Activated CD4-positive, alpha-beta T cell treated with anti-CD3 and anti-CD28 coated beads, Interleukin-2, amount 50 U/mL, for 16 hours (primary cell): ENCODE data around the gene SMAP2.
A peak's percentile ranks its signal among the peaks of the same experiment; 100 is the strongest.
"Not testable (repeated sequence)": the region's sequence is repeated elsewhere in the genome, so short reads cannot be mapped to it uniquely, and the experiment has no call there.

ENCODE experiments used
- DNase-seq: peaks from one replicate; pipeline ENCODE4 v3.0.0-alpha.2; 2020

SMAP2 gene

DNA sequence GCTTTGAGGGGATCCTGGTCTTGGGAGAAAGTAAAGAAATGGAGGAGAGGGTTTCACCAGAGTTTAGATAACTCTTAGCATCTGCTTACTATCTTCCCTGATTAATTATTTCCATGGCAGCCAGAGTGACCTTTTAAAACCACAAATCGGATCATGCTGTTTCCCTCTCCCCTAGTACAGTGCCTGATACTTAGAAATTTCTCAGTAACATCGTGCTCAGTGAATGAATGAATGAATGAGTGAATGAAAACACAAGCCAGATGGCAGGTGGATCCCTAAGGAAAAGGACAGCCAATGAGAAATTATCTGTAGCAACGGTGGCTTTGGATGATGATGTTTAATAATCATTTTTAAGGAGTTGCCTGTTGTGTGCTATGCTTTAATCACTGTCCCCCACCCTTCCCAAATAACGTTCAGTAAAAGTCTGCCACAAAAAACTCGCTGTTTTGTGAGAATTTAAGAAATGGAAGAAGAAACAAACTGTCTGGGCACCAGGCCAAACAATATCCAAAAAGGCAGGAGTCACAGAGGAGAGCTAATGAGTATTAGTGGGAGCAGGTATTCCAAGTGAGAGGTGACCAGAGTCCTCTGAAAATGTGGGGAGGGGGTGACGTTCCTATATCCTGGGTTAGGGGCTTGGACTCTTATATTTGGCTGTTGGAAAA is 737 bp upstream of the SMAP2 start:
- no peak for DNase-seq

GRCh38 chr1:40377512-40377911 is 4.0 kb downstream of the SMAP2 start:
- DNase-seq: no peak

GRCh38 chr1:40379785-40380452 is 6.4 kb downstream of the SMAP2 start:
- no peak for DNase-seq

DNA sequence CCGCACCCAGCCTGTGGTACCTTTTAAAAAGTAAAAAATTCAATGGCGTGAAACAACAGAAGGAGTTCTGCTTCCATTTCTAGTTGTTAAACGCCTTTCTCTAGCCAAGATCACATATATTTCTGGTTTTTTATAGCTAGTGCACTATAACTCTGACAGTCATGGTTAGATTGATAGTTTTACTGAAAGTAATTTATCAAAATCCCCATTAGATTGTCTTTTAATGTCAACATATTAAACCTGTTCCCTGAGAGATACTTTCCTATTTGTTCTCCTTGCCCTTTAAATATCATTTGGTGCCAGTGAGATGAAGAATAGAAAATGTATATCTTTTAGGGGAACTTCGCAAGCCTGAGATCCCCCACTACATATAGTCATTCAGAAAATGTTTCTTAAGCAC is 7.3 kb downstream of the SMAP2 start:
- no peak for DNase-seq

- peak; percentile 73 for DNase-seq
These were observed 8.0 kb downstream of the SMAP2 start for GRCh38 chr1:40381268-40382107.

GRCh38 chr1:40382108-40382460 is 8.6 kb downstream of the SMAP2 start:
- no peak for DNase-seq

- no peak for DNase-seq
These were observed 9.1 kb downstream of the SMAP2 start for GRCh38 chr1:40382601-40383000.

GRCh38 chr1:40383095-40383487 is 9.6 kb downstream of the SMAP2 start:
- DNase-seq: no peak

DNA sequence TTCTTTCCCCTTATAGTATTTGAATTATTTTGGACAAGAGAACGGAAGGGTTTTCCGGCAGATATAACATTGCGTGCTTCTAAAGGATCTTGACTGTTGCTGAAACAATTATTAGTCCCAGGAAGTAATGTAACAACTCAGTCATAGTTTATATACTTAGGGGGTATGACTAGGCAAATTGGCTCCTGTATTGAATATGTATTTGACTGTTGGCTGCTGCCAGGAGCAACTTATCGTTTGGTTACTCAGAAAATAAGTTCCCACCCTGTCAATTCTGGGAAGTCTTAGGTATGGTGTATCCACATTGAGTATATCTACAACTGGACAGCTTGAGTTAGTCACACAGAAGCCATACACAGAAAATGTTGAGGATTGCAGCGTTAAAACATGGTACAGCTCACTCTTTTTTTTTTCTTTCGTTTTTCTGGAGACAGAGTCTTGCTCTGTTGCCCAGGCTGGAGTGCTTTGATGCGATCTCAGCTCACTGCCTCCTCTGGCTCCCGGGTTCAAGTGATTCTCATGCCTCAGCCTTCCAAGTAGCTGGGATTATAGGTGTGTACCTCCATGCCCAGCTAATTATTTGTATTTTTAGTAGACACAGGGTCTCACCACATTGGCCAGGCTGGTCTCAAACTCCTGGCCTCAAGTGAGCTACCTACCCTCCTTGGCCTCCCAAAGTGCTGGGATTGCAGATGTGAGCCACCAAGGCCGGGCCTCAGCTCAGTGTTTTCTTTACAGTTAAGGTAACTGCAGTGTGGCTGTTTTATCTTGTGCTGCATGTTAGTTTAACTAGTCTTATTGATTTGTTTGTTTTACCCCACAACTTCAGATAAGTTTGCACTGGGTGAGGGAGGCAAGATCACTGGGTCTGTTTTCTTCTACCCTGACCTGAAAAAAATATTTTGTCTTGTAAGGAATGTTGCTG is 10.2 kb downstream of the SMAP2 start:
- DNase-seq: peak; percentile 88

DNA sequence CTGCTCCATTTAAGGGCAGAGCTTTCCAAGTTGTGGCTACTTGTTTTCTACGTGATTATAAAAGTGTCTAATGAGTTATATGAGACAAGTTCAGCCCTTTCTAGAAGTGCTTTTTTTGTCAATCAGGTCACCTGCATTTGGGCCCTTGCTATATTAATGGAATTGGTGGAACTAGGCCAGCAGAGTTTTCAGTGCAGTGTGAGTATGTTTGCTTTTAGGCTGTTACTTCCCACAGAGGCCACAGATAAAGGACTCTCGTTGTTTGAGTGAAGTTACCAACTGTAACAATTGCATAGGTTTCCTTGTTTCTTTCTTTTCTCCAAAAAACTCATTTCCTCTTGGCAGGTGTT is 10.9 kb downstream of the SMAP2 start:
- no peak for DNase-seq

GRCh38 chr1:40384887-40385286 is 11.4 kb downstream of the SMAP2 start:
- DNase-seq: no peak

- peak; percentile 88 for DNase-seq
These were observed 12.2 kb downstream of the SMAP2 start for GRCh38 chr1:40385437-40386358.

DNA sequence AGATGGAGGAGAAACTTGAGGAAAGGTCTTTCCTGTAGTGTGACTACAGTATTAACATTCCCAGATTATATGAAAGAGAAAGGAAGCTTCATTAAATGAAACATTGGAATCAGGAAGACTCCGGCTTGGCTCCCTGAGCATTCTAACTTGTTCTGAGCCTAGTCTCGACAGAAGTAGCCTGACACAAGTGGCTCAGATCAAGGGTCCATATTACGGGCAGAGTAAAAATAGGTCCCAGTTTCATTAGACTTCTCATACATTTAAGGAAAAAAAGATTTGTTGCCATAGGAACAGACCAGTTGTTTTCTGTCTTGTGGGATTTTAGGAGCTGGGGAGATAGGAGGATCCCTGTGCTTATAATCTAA is 12.8 kb downstream of the SMAP2 start:
- DNase-seq: no peak

GRCh38 chr1:40386796-40387195 is 13.3 kb downstream of the SMAP2 start:
- DNase-seq: no peak

DNA sequence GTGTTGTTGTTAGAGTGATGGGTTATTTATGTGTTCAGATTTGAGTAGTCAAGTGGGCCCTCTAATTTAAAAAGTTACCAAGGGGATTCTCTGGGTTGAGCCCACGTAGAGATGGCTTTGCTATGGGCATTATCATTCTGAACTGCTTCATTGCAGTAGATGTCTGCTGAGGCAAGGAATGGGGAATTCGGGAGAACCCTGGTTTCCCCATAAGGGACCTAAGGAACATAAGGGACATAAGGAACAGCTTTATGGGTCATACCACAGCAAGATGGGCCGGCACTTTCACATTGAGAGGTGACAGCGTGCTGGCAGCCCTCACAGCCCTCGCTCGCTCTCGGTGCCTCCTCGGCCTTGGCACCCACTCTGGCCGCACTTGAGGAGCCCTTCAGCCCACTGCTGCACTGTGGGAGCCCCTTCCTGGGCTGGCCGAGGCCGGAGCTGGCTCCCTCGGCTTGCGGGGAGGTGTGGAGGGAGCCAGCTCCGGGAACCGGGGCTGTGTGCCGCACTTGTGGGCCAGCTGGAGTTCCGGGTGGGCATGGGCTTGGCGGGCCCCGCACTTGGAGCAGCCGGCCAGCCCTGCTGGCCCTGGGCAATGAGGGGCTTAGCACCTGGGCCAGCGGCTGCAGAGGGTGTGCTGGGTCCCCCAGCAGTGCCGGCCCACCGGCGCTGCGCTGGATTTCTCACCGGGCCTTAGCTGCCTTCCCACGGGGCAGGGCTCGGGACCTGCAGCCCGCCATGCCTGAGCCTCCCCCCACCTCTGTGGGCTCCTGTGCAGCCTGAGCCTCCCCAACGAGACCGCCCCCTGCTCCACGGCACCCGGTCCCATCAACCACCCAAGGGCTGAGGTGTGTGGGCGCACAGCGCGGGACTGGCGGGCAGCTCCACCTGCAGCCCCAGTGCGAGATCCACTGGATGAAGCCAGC is 14.1 kb downstream of the SMAP2 start:
- DNase-seq: not testable (repeated sequence)

- DNase-seq: not testable (repeated sequence)
These were observed 15.2 kb downstream of the SMAP2 start for GRCh38 chr1:40388456-40389321.

GRCh38 chr1:40389322-40389803 is 15.8 kb downstream of the SMAP2 start:
- peak; percentile 53 for DNase-seq

DNA sequence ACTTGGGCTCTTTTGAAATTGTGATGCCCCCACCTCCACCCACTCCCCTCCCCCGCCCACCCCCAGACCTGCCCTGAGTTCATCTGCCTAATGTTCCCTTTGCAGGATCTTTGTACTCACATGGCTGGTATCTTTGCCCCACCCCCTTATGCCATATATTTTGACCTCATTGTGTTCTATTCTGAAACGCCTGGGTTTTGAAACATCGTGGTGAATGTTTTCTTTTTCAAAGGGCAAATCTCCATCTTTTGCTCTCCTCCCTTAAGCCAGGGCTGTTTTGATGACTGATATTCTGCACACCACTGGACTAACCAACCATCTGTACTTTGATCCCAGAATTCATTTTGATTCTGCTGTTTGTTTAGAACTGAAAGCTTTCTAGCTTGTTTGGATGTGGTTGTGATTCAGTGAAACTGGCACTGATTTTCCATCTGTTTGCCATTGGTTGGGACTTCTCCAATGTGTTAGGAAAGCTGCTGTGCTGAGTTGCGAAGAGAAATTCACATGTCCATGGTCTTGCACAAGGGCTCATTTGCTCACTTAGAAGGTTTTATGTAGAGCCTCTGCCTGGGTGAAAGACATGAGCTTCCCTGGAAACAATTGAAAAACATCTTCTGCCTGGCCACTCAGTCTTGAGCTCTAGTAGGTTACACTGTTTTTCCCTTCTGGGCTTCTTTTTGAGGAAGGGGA is 16.5 kb downstream of the SMAP2 start:
- DNase-seq: no peak

- no peak for DNase-seq
These were observed 17.3 kb downstream of the SMAP2 start for GRCh38 chr1:40390857-40391256.
